Left ventricle myocardium inferior (tissue), 1 donor: ENCODE results near the gene ALOXE3. TPM values are rescaled to one million over a fixed set of nuclear protein-coding genes. Genes with fewer than 3 reads are reported as not detected.

ENCODE experiments used
- DNase-seq: peaks from one replicate; pipeline ENCODE4 v3.0.0-alpha.2; 2020
- H3K27ac ChIP-seq: fragments of 200-600 bp; replicated peaks from 2 replicates; pipeline ENCODE4 v1.8.0; 2021
- H3K27me3 ChIP-seq: fragments of 200-600 bp; 2 replicates; pipeline ENCODE4 v1.8.0; 2021; ENCODE audit warnings: low read depth
- H3K36me3 ChIP-seq: fragments of 200-600 bp; 2 replicates; pipeline ENCODE4 v1.8.0; 2021
- H3K4me1 ChIP-seq: fragments of 200-600 bp; 2 replicates; pipeline ENCODE4 v1.8.0; 2021
- H3K4me3 ChIP-seq: fragments of 200-600 bp; 2 replicates; pipeline ENCODE4 v1.8.0; 2021; ENCODE audit warnings: mild to moderate bottlenecking, moderate library complexity
- H3K9me3 ChIP-seq: fragments of 200-600 bp; replicated peaks from 2 replicates; pipeline ENCODE4 v1.8.0; 2021
- intact Hi-C: fragments of 100-400 bp; cut with micrococcal nuclease; formaldehyde crosslinking; loops from one replicate; pipeline ENCODE4 v1.11.0; 2022
- long read RNA-seq: library from polyadenylated mRNA; unstranded; transcript quantifications from one replicate; pipeline ENCODE4 v2.0.0, GENCODE V29; 2021
- total RNA-seq: library from RNA; stranded (reverse); fragmentation: NEBNext Ultra II Directional; extraction: Animal tissue kit (Norgen Biotek cat#: 25700); gene quantifications from one replicate; pipeline ENCODE4 v1.2.1, GENCODE V29; 2021
- TF ChIP-seq, protein P1 (sequence below): fragments of 200-600 bp; IDR thresholded peaks from 2 replicates; pipeline ENCODE4 v1.8.0; 2021; ENCODE audit warnings: antibody characterized with exemption, mild to moderate bottlenecking, borderline replicate concordance
- donor health status: DM: no; HTN: yes; CAD: no; lungs with severe emphysema.

ALOXE3 gene
- not detected for total RNA-seq
- long read RNA-seq = 0 reads

- H3K4me3 ChIP-seq = peak within 1 kb of the TSS; percentile 84
- H3K9me3 ChIP-seq = no peaks in the 10 kb centered on the region
- H3K27me3 ChIP-seq = peaks cover 62% of the 10 kb centered on the region
- DNase-seq = no peak
- TF ChIP-seq, protein P1, sequence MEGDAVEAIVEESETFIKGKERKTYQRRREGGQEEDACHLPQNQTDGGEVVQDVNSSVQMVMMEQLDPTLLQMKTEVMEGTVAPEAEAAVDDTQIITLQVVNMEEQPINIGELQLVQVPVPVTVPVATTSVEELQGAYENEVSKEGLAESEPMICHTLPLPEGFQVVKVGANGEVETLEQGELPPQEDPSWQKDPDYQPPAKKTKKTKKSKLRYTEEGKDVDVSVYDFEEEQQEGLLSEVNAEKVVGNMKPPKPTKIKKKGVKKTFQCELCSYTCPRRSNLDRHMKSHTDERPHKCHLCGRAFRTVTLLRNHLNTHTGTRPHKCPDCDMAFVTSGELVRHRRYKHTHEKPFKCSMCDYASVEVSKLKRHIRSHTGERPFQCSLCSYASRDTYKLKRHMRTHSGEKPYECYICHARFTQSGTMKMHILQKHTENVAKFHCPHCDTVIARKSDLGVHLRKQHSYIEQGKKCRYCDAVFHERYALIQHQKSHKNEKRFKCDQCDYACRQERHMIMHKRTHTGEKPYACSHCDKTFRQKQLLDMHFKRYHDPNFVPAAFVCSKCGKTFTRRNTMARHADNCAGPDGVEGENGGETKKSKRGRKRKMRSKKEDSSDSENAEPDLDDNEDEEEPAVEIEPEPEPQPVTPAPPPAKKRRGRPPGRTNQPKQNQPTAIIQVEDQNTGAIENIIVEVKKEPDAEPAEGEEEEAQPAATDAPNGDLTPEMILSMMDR = no peak
- H3K27ac ChIP-seq = peak within 1 kb of the TSS; percentile 85
- no peaks in the 10 kb centered on the region for H3K36me3 ChIP-seq
- intact Hi-C loops = loop anchor here (2.0 kb wide), 1 partner anchor 105 kb away; no protein-coding TSS in a partner anchor
- peaks cover 51% of the 10 kb centered on the region for H3K4me1 ChIP-seq
These were observed at the start of gene ALOXE3 for GRCh38 chr17:8117980-8118768. ALOXE3 (minus strand) TSS chr17:8118514; CDS start chr17:8117990, 524 bp downstream.

GRCh38 chr17:8167526-8167925 is 49.2 kb upstream of the ALOXE3 start:
- Histone ChIP-seq H3K4me3 (no peak overlapping the region), H3K27ac (no peak overlapping the region), H3K9me3 (no peaks in the 10 kb centered on the region), H3K36me3 (no peaks in the 10 kb centered on the region), H3K4me1 (peaks cover 27% of the 10 kb centered on the region), H3K27me3 (no peaks in the 10 kb centered on the region)
- TF ChIP-seq, protein P1 = no peak
- intact Hi-C loops = no loop called here
- no peak for DNase-seq

DNA sequence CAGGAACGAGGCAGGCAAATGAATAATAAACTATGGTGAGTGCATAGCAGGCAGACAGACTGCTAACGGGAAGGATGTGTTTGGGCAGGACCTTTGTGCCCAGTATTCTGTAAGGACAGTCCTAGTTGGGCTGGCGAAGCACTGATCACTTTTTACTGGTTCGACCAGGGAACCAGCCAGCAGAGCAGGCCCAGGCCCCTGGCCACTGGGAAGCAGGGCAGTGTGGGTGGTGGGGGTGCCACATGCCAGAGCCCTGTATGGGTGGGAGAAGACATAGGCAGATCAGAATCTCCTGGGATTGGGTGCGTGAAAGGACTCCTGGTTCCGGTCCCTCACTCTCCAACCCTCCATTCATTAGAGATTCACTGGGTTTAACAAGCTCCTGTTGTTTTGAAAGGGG is 48.4 kb upstream of the ALOXE3 start:
- Histone ChIP-seq H3K4me3 (no peak overlapping the region), H3K27ac (no peak overlapping the region), H3K36me3 (peaks cover 2% of the 10 kb centered on the region), H3K4me1 (peaks cover 33% of the 10 kb centered on the region), H3K9me3 (no peaks in the 10 kb centered on the region), H3K27me3 (no peaks in the 10 kb centered on the region)
- DNase-seq = no peak
- intact Hi-C loops = no loop called here
- TF ChIP-seq, protein P1 = no peak

GRCh38 chr17:8164815-8165131 is 46.5 kb upstream of the ALOXE3 start:
- H3K36me3 ChIP-seq = peaks cover 18% of the 10 kb centered on the region
- H3K9me3 ChIP-seq = no peaks in the 10 kb centered on the region
- peak; percentile 12 for DNase-seq
- H3K27me3 ChIP-seq = no peaks in the 10 kb centered on the region
- intact Hi-C loops = no loop called here
- peaks cover 52% of the 10 kb centered on the region for H3K4me1 ChIP-seq
- H3K4me3 ChIP-seq = peak overlapping the region; percentile 95
- peak overlapping the region; percentile 100 for H3K27ac ChIP-seq
- TF ChIP-seq, protein P1 = no peak

DNA sequence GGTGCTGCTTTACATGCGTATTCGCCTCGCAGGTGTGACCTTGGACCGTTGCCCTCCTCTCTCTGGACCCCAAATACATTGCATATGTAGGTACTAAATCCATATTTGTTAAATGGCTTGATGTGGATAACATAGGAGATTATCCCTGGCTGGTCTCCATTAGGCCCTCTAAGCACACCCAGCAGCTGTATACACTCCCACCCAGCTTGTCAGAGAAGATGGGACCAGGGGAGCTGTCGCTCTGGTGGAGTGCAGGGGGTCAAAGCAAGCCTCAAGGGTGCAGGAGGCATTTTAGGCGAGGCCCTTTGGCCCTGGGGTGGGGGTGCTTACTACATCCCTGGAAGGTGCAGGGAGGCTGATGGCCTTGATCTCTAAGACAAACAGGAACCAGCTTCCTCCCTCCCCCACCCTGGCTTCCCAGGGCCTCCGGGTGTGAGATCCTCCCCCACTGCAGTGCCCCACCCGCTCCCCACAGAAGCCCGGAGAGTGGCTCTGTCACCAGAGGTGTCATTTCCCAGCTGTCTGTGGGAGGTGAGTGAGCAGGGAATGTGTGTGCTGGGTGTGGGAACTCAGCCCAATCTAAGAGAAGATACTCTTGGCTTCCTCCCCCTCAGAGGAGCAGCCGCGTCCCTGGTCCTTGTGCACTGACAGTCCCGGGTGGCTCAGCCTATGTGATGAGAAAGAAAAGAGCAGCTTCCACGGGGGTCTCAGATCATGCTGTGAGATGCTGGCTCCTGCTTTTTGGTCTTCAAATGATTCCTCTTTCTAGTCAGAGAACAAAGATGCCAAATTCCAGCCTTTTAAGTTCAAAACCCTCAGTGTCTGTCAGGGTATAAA is 45.9 kb upstream of the ALOXE3 start:
- Histone ChIP-seq H3K9me3 (no peaks in the 10 kb centered on the region), H3K4me3 (peak overlapping the region; percentile 95), H3K4me1 (peaks cover 58% of the 10 kb centered on the region), H3K27me3 (no peaks in the 10 kb centered on the region), H3K36me3 (peaks cover 23% of the 10 kb centered on the region), H3K27ac (peak overlapping the region; percentile 100)
- TF ChIP-seq, protein P1 = no peak
- intact Hi-C loops = no loop called here
- peak; percentile 86 for DNase-seq
